ENCODE measurements around the gene CAV1. TPM values are rescaled to one million over a fixed set of nuclear protein-coding genes. Genes with fewer than 3 reads are reported as not detected.
A peak's percentile ranks its signal among the peaks of the same experiment; 100 is the strongest.

Gene CAV1
- polyA plus RNA-seq, 1 donor (not counting 4 experiments of a cell fraction or from before 2014, with no cell fraction given) = 2,905 TPM

GRCh38 chr7:116500078-116500853 is 24.6 kb upstream of the CAV1 start:
- no peak for DNase-seq (ENCODE audit: low read depth, low spot score)
- dilution Hi-C loops (cut with MboI; ENCODE audit: extremely low pct_ligation_motif_present, low sequenced_read_pairs) = loop anchor here (25.0 kb wide), 1 partner anchor 238 kb away; no protein-coding TSS in a partner anchor

GRCh38 chr7:116501425-116502167 is 23.2 kb upstream of the CAV1 start:
- dilution Hi-C loops (cut with MboI; ENCODE audit: extremely low pct_ligation_motif_present, low sequenced_read_pairs) = loop anchor here (25.0 kb wide), 1 partner anchor 239 kb away; no protein-coding TSS in a partner anchor
- H3K4me2 ChIP-seq (ENCODE audit: control insufficient read depth, extremely low read depth, insufficient read depth, low read depth, low read length) = peak overlapping the region; percentile 99
- DNase-seq (ENCODE audit: low read depth, low spot score) (no peak), FAIRE-seq (peak; percentile 59)
- peaks cover 6 to 33% of the 10 kb centered on the region in 2 experiments for H3K36me3 ChIP-seq (ENCODE audit: control insufficient read depth in 2 of 2, extremely low read depth in 1 of 2, insufficient read depth in 2 of 2, low read length in 2 of 2)
- peak overlapping the region; percentile 85 to 99 (median 97) for H3K4me3 ChIP-seq (ENCODE audit: control insufficient read depth in 2 of 3, extremely low read depth in 1 of 3, insufficient read depth in 2 of 3, low read depth in 1 of 3, low read length in 3 of 3)
- TF ChIP-seq EZH2 (IDR thresholded peaks at IDR 0.05; ENCODE audit: low read length) = no peak
- TF ChIP-seq CTCF (optimal IDR thresholded peaks at IDR 0.05 in 1 of 3, IDR thresholded peaks at IDR 0.05 in 1 of 3, conservative IDR thresholded peaks at IDR 0.05 in 1 of 3; ENCODE audit: extremely low read depth in 1 of 3, insufficient read depth in 2 of 3, low read length in 3 of 3) = no peak
- peaks cover 32% of the 10 kb centered on the region for H3K4me1 ChIP-seq (ENCODE audit: control insufficient read depth, extremely low read depth, insufficient read depth, low read length)
- H2AFZ ChIP-seq (ENCODE audit: control insufficient read depth, low read length) = no peak overlapping the region
- H3K9me3 ChIP-seq (ENCODE audit: control insufficient read depth, low read depth, low read length) = no peaks in the 10 kb centered on the region
- H3K27me3 ChIP-seq (ENCODE audit: control insufficient read depth, extremely low read depth, insufficient read depth, low read length) = no peaks in the 10 kb centered on the region
- peak overlapping the region; percentile 99 for H3K9ac ChIP-seq (ENCODE audit: control insufficient read depth, extremely low read depth, insufficient read depth, low read length)
- no peaks in the 10 kb centered on the region for H4K20me1 ChIP-seq (ENCODE audit: control insufficient read depth, extremely low read depth, insufficient read depth, low read length)
- no peaks in the 10 kb centered on the region for H3K9me1 ChIP-seq (ENCODE audit: control insufficient read depth, extremely low read depth, insufficient read depth, low read length)
- H3K79me2 ChIP-seq (ENCODE audit: control insufficient read depth, insufficient read depth, low read length) = peaks cover 61% of the 10 kb centered on the region
- H3K27ac ChIP-seq (ENCODE audit: control insufficient read depth, insufficient read depth, low read length) = peak overlapping the region; percentile 97

More at GRCh38 chr7:116500078-116500853, 24.6 kb upstream of the CAV1 start:
- H3K27ac ChIP-seq (ENCODE audit: control insufficient read depth, insufficient read depth, low read length) = peak overlapping the region; percentile 97
- H3K79me2 ChIP-seq (ENCODE audit: control insufficient read depth, insufficient read depth, low read length) = peaks cover 54% of the 10 kb centered on the region
- FAIRE-seq = no peak
- no peaks in the 10 kb centered on the region for H3K27me3 ChIP-seq (ENCODE audit: control insufficient read depth, extremely low read depth, insufficient read depth, low read length)
- H3K9me1 ChIP-seq (ENCODE audit: control insufficient read depth, extremely low read depth, insufficient read depth, low read length) = no peaks in the 10 kb centered on the region
- peak overlapping the region; percentile 99 for H3K9ac ChIP-seq (ENCODE audit: control insufficient read depth, extremely low read depth, insufficient read depth, low read length)
- H4K20me1 ChIP-seq (ENCODE audit: control insufficient read depth, extremely low read depth, insufficient read depth, low read length) = no peaks in the 10 kb centered on the region
- H2AFZ ChIP-seq (ENCODE audit: control insufficient read depth, low read length) = no peak overlapping the region
- H3K36me3 ChIP-seq (ENCODE audit: control insufficient read depth in 2 of 2, extremely low read depth in 1 of 2, insufficient read depth in 2 of 2, low read length in 2 of 2) = peaks cover 0 to 26% of the 10 kb centered on the region in 2 experiments
- H3K4me2 ChIP-seq (ENCODE audit: control insufficient read depth, extremely low read depth, insufficient read depth, low read depth, low read length) = peak overlapping the region; percentile 99
- peak overlapping the region; percentile 85 to 99 (median 97) for H3K4me3 ChIP-seq (ENCODE audit: control insufficient read depth in 2 of 3, extremely low read depth in 1 of 3, insufficient read depth in 2 of 3, low read depth in 1 of 3, low read length in 3 of 3)
- no peak for TF ChIP-seq CTCF (optimal IDR thresholded peaks at IDR 0.05 in 1 of 3, IDR thresholded peaks at IDR 0.05 in 1 of 3, conservative IDR thresholded peaks at IDR 0.05 in 1 of 3; ENCODE audit: extremely low read depth in 1 of 3, insufficient read depth in 2 of 3, low read length in 3 of 3)
- TF ChIP-seq EZH2 (IDR thresholded peaks at IDR 0.05; ENCODE audit: low read length) = no peak
- peaks cover 32% of the 10 kb centered on the region for H3K4me1 ChIP-seq (ENCODE audit: control insufficient read depth, extremely low read depth, insufficient read depth, low read length)
- H3K9me3 ChIP-seq (ENCODE audit: control insufficient read depth, low read depth, low read length) = no peaks in the 10 kb centered on the region
